ENCODE data around the gene EID3. TPM values are rescaled to one million over a fixed set of nuclear protein-coding genes. Genes with fewer than 3 reads are reported as not detected.

Gene EID3
- total and polyA plus RNA-seq, 4 experiments from 2014 or later: 9.4 to 15.6 (median 11.3) TPM

GRCh38 chr12:104313568-104314241 lies 10.2 kb downstream of the EID3 start:
- POLR2A ChIA-PET (ENCODE audit: partially characterized antibody): interaction anchor here (0.7 to 2.6 kb wide), 2 partner anchors 10 to 41 kb away, joined by 3 to 9 read pairs; partner anchors contain the start of gene EID3
- Histone ChIP-seq H3K4me3 (ENCODE audit: low read length in 2 of 2) (no peak overlapping the region), H3K27me3 (ENCODE audit: insufficient read depth, low read length) (no peaks in the 10 kb centered on the region), H3K27ac (ENCODE audit: low read depth, low read length) (no peak overlapping the region), H3K36me3 (ENCODE audit: insufficient read depth, low read length) (peaks cover 27% of the 10 kb centered on the region), H3K4me1 (ENCODE audit: insufficient read depth, low read length) (no peaks in the 10 kb centered on the region), H3K9me3 (ENCODE audit: control insufficient read depth in 1 of 2, low read length in 2 of 2) (no peaks in the 10 kb centered on the region)
- intact Hi-C loops (cut with micrococcal nuclease): no loop called here
- H3K36me3 Mint-ChIP-seq: peaks cover 31 to 60% of the 10 kb centered on the region in 2 donors
- H3K4me1 Mint-ChIP-seq: peaks cover 2 to 11% (median 8%) of the 10 kb centered on the region in 4 donors
- H3K9me3 Mint-ChIP-seq: no peaks in the 10 kb centered on the region
- H3K27ac Mint-ChIP-seq: peak overlapping the region in 1 of 7 donors; percentile 4
- no peak overlapping the region for H3K4me3 Mint-ChIP-seq
- H3K27me3 Mint-ChIP-seq: no peaks in the 10 kb centered on the region
- DNase-seq: no peak
- CTCF ChIA-PET (ENCODE audit: partially characterized antibody): interaction anchor here (0.6 to 2.4 kb wide), 7 partner anchors 10 to 114 kb away, joined by 3 to 8 read pairs (median 3); partner anchors contain the start of gene EID3

GRCh38 chr12:104314242-104314614 lies 10.7 kb downstream of the EID3 start:
- no peaks in the 10 kb centered on the region for H3K27me3 ChIP-seq (ENCODE audit: insufficient read depth, low read length)
- H3K27ac Mint-ChIP-seq: no peak overlapping the region
- no peaks in the 10 kb centered on the region for H3K9me3 ChIP-seq (ENCODE audit: control insufficient read depth in 1 of 2, low read length in 2 of 2)
- H3K27ac ChIP-seq (ENCODE audit: low read depth, low read length): no peak overlapping the region
- H3K4me3 ChIP-seq (ENCODE audit: low read length in 2 of 2): no peak overlapping the region
- CTCF ChIA-PET (ENCODE audit: partially characterized antibody): interaction anchor here (1.0 to 2.4 kb wide), 5 partner anchors 10 to 114 kb away, joined by 3 to 8 read pairs (median 3); partner anchors contain the start of gene EID3
- intact Hi-C loops (cut with micrococcal nuclease): no loop called here
- no peak overlapping the region for H3K4me3 Mint-ChIP-seq
- no peaks in the 10 kb centered on the region for H3K27me3 Mint-ChIP-seq
- H3K4me1 ChIP-seq (ENCODE audit: insufficient read depth, low read length): no peaks in the 10 kb centered on the region
- no peaks in the 10 kb centered on the region for H3K9me3 Mint-ChIP-seq
- peaks cover 29% of the 10 kb centered on the region for H3K36me3 ChIP-seq (ENCODE audit: insufficient read depth, low read length)
- DNase-seq: no peak
- POLR2A ChIA-PET (ENCODE audit: partially characterized antibody): interaction anchor here (0.7 to 2.6 kb wide), 2 partner anchors 10 to 40 kb away, joined by 3 to 9 read pairs; partner anchors contain the start of gene EID3
- H3K4me1 Mint-ChIP-seq: peaks cover 2 to 7% (median 6%) of the 10 kb centered on the region in 4 donors
- H3K36me3 Mint-ChIP-seq: peaks cover 34 to 63% of the 10 kb centered on the region in 2 donors

GRCh38 chr12:104315326-104316224 lies 12.0 kb downstream of the EID3 start:
- Histone ChIP-seq H3K27me3 (ENCODE audit: insufficient read depth, low read length) (no peaks in the 10 kb centered on the region), H3K36me3 (ENCODE audit: insufficient read depth, low read length) (peaks cover 41% of the 10 kb centered on the region), H3K4me1 (ENCODE audit: insufficient read depth, low read length) (no peaks in the 10 kb centered on the region), H3K9me3 (ENCODE audit: control insufficient read depth in 1 of 2, low read length in 2 of 2) (no peaks in the 10 kb centered on the region), H3K27ac (ENCODE audit: low read depth, low read length) (no peak overlapping the region), H3K4me3 (ENCODE audit: low read length in 2 of 2) (no peak overlapping the region)
- H3K4me3 Mint-ChIP-seq: no peak overlapping the region
- H3K9me3 Mint-ChIP-seq: no peaks in the 10 kb centered on the region
- intact Hi-C loops (cut with micrococcal nuclease): no loop called here
- peaks cover 0 to 2% (median under 1%) of the 10 kb centered on the region in 4 donors for H3K4me1 Mint-ChIP-seq
- POLR2A ChIA-PET (ENCODE audit: partially characterized antibody): no interaction called here
- H3K27ac Mint-ChIP-seq: peak overlapping the region in 1 of 7 donors; percentile 75
- peaks cover 32 to 74% of the 10 kb centered on the region in 2 donors for H3K36me3 Mint-ChIP-seq
- H3K27me3 Mint-ChIP-seq: no peaks in the 10 kb centered on the region
- DNase-seq: no peak
- CTCF ChIA-PET (ENCODE audit: partially characterized antibody): no interaction called here

- no peaks in the 10 kb centered on the region for H3K9me3 ChIP-seq (ENCODE audit: control insufficient read depth in 1 of 2, low read length in 2 of 2)
- no peaks in the 10 kb centered on the region for H3K9me3 Mint-ChIP-seq
- no peak for DNase-seq
- POLR2A ChIA-PET (ENCODE audit: partially characterized antibody): no interaction called here
- no peaks in the 10 kb centered on the region for H3K27me3 Mint-ChIP-seq
- intact Hi-C loops (cut with micrococcal nuclease): no loop called here
- H3K4me1 ChIP-seq (ENCODE audit: insufficient read depth, low read length): no peaks in the 10 kb centered on the region
- H3K36me3 Mint-ChIP-seq: peaks cover 39 to 78% of the 10 kb centered on the region in 2 donors
- no peaks in the 10 kb centered on the region for H3K27me3 ChIP-seq (ENCODE audit: insufficient read depth, low read length)
- H3K4me3 ChIP-seq (ENCODE audit: low read length in 2 of 2): no peak overlapping the region
- H3K4me3 Mint-ChIP-seq: no peak overlapping the region
- peaks cover 44% of the 10 kb centered on the region for H3K36me3 ChIP-seq (ENCODE audit: insufficient read depth, low read length)
- H3K27ac ChIP-seq (ENCODE audit: low read depth, low read length): no peak overlapping the region
- H3K27ac Mint-ChIP-seq: no peak overlapping the region
- CTCF ChIA-PET (ENCODE audit: partially characterized antibody): no interaction called here
- peaks cover 0 to 2% (median under 1%) of the 10 kb centered on the region in 4 donors for H3K4me1 Mint-ChIP-seq
Observed at GRCh38 chr12:104316936-104317335, 13.4 kb downstream of the EID3 start.

- no peak overlapping the region for H3K4me3 ChIP-seq (ENCODE audit: low read length in 2 of 2)
- no peaks in the 10 kb centered on the region for H3K9me3 ChIP-seq (ENCODE audit: control insufficient read depth in 1 of 2, low read length in 2 of 2)
- DNase-seq: no peak
- POLR2A ChIA-PET (ENCODE audit: partially characterized antibody): no interaction called here
- intact Hi-C loops (cut with micrococcal nuclease): no loop called here
- H3K4me1 ChIP-seq (ENCODE audit: insufficient read depth, low read length): no peaks in the 10 kb centered on the region
- Mint-ChIP-seq H3K27me3 (no peaks in the 10 kb centered on the region), H3K9me3 (no peaks in the 10 kb centered on the region), H3K27ac (peak overlapping the region in 1 of 7 donors; percentile 12), H3K36me3 (peaks cover 37 to 75% of the 10 kb centered on the region in 2 donors), H3K4me3 (no peak overlapping the region), H3K4me1 (peaks cover 0 to 2% (median under 1%) of the 10 kb centered on the region in 4 donors)
- CTCF ChIA-PET (ENCODE audit: partially characterized antibody): no interaction called here
- H3K27me3 ChIP-seq (ENCODE audit: insufficient read depth, low read length): no peaks in the 10 kb centered on the region
- peaks cover 40% of the 10 kb centered on the region for H3K36me3 ChIP-seq (ENCODE audit: insufficient read depth, low read length)
- H3K27ac ChIP-seq (ENCODE audit: low read depth, low read length): no peak overlapping the region
Observed at GRCh38 chr12:104317538-104318210, 14.1 kb downstream of the EID3 start.

- ChIA-PET CTCF (ENCODE audit: partially characterized antibody) (interaction anchor here (0.8 to 1.0 kb wide), 3 partner anchors 11 to 60 kb away, joined by 3 to 4 read pairs (median 3); no protein-coding TSS in a partner anchor), POLR2A (ENCODE audit: partially characterized antibody) (interaction anchor here (1.0 kb wide), 1 partner anchor 30 kb away, joined by 3 read pairs; no protein-coding TSS in a partner anchor)
- Histone ChIP-seq H3K4me3 (ENCODE audit: low read length in 2 of 2) (no peak overlapping the region), H3K27ac (ENCODE audit: low read depth, low read length) (no peak overlapping the region), H3K4me1 (ENCODE audit: insufficient read depth, low read length) (no peaks in the 10 kb centered on the region), H3K27me3 (ENCODE audit: insufficient read depth, low read length) (no peaks in the 10 kb centered on the region), H3K36me3 (ENCODE audit: insufficient read depth, low read length) (peaks cover 30% of the 10 kb centered on the region), H3K9me3 (ENCODE audit: control insufficient read depth in 1 of 2, low read length in 2 of 2) (no peaks in the 10 kb centered on the region)
- H3K4me1 Mint-ChIP-seq: peaks cover 0 to 2% (median 0%) of the 10 kb centered on the region in 4 donors
- H3K27ac Mint-ChIP-seq: no peak overlapping the region
- H3K27me3 Mint-ChIP-seq: no peaks in the 10 kb centered on the region
- no peaks in the 10 kb centered on the region for H3K9me3 Mint-ChIP-seq
- intact Hi-C loops (cut with micrococcal nuclease): no loop called here
- H3K36me3 Mint-ChIP-seq: peaks cover 34 to 68% of the 10 kb centered on the region in 2 donors
- H3K4me3 Mint-ChIP-seq: no peak overlapping the region
- no peak for DNase-seq
Observed at GRCh38 chr12:104319028-104319427, 15.5 kb downstream of the EID3 start.
